ENCODE measurements around the gene CLEC18A. TPM values are rescaled to one million over a fixed set of nuclear protein-coding genes. Genes with fewer than 3 reads are reported as not detected.

CLEC18A gene
- total and polyA plus RNA-seq, 2 of the 8 experiments (the other 6 are each of a cell fraction or from before 2014, with no cell fraction given): 1.3 to 1.4 TPM

DNA sequence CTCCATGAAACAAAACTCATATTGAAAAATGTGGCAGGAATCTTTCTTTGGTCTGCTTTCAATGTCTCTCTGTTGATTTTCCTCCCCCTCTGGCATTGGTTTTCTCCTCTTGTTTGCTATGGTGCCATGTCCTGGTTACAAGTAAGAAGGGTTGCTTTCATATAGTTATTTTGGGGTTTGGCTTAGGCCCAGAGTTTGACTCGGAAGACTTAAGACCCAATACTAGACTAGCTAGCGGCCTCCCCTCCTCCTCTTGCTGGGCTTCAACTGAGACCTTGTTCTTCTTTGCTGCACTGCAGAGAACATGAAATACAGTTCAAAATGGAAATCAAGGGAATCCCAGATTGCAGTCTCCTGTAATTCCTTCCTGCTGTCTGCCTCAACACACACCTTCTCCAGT is 30.0 kb upstream of the CLEC18A start (continued):
- TF ChIP-seq RXRA (IDR thresholded peaks at IDR 0.05; ENCODE audit: insufficient read depth, low read depth, low read length) (no peak), ZNF274 (IDR thresholded peaks at IDR 0.05; ENCODE audit: borderline replicate concordance, extremely low read depth, low read length) (no peak), ASH2L (IDR thresholded peaks at IDR 0.05; ENCODE audit: low read length) (no peak), KDM5A (IDR thresholded peaks at IDR 0.05; ENCODE audit: low read length) (no peak), BCL11A (IDR thresholded peaks at IDR 0.05; ENCODE audit: low read depth in 2 of 2, low read length in 2 of 2) (no peak)

All from H1 (cell line).